ENCODE data around the gene SCUBE3.

The SCUBE3 gene

DNA sequence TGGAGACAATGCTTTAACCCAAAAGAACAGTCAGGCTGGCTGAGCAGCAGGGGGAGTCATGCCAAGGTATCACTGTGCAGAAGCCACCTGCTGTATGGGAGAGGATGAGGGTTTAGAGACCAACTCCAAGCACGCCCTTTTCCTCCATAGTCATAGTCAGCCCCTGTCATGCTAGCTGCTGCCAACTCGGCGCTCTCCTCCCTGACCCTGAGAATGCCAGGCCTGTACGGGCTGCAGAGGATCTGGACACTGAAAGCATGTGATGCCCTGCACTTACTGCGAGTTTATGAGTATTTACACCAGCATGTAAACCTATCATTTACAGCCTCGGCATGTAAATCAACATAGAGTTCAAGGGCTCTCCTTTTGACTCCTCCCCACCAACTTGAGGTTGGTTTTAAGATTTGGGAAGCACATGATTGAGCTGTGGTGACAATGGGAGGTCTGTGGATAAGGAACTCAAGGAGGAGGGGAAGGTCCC, 11.7 kb upstream of the SCUBE3 start:
- Histone ChIP-seq H3K4me1 (no peaks in the 10 kb centered on the region), H3K4me2 (ENCODE audit: low read length) (no peak overlapping the region), H3K79me2 (no peaks in the 10 kb centered on the region), H3K9ac (no peak overlapping the region), H3K9me3 (ENCODE audit: control insufficient read depth, low read length) (no peaks in the 10 kb centered on the region), H3K27me3 (ENCODE audit: control insufficient read depth, insufficient read depth, low read length) (no peaks in the 10 kb centered on the region), H2AFZ (no peak overlapping the region), H3K27ac (no peak overlapping the region), H3K36me3 (ENCODE audit: control insufficient read depth, insufficient read depth, low read length) (no peaks in the 10 kb centered on the region), H3K4me3 (ENCODE audit: low read depth, low read length) (no peak overlapping the region)
- TF ChIP-seq CTCF (IDR thresholded peaks at IDR 0.05) = no peak

DNA sequence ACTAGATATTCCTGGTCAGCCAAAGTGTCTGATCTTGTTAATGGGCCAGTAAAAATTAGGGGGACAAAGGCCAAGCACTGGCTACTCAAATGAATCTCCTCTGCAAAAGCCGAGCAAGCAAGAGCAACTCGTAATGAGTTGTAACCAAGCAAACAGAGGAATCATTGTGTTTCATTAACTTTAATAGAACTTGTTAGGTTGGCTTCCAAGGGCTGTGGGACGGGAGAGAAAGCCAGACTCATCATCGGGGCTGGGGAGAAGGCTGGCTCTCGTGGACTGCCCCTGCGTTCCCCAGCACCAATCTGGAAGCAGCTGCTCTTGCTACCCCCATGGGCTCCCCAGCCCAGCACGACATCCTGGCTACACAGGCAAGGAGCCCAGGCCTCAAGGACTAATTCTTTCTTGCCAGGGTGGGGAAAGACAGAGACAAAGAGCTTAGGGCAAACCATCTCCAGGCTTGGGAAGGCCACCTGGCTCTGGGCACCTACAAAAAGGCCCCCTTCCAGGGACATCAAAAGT, 10.5 kb upstream of the SCUBE3 start:
- Histone ChIP-seq H3K27ac (no peak overlapping the region), H3K4me3 (ENCODE audit: low read depth, low read length) (no peak overlapping the region), H3K4me1 (no peaks in the 10 kb centered on the region), H3K27me3 (ENCODE audit: control insufficient read depth, insufficient read depth, low read length) (no peaks in the 10 kb centered on the region), H3K36me3 (ENCODE audit: control insufficient read depth, insufficient read depth, low read length) (no peaks in the 10 kb centered on the region), H2AFZ (no peak overlapping the region), H3K79me2 (no peaks in the 10 kb centered on the region), H3K4me2 (ENCODE audit: low read length) (no peak overlapping the region), H3K9me3 (ENCODE audit: control insufficient read depth, low read length) (no peaks in the 10 kb centered on the region), H3K9ac (no peak overlapping the region)
- TF ChIP-seq CTCF (IDR thresholded peaks at IDR 0.05) = no peak

- no peak for TF ChIP-seq CTCF (IDR thresholded peaks at IDR 0.05)
- Histone ChIP-seq H3K27me3 (ENCODE audit: control insufficient read depth, insufficient read depth, low read length) (no peaks in the 10 kb centered on the region), H3K4me2 (ENCODE audit: low read length) (no peak overlapping the region), H3K9ac (no peak overlapping the region), H3K36me3 (ENCODE audit: control insufficient read depth, insufficient read depth, low read length) (no peaks in the 10 kb centered on the region), H3K9me3 (ENCODE audit: control insufficient read depth, low read length) (no peaks in the 10 kb centered on the region), H3K79me2 (no peaks in the 10 kb centered on the region), H3K27ac (no peak overlapping the region), H3K4me3 (ENCODE audit: low read depth, low read length) (no peak overlapping the region), H3K4me1 (no peaks in the 10 kb centered on the region), H2AFZ (no peak overlapping the region)
Measured at GRCh38 chr6:35203680-35204079, 10.1 kb upstream of the SCUBE3 start.

DNA sequence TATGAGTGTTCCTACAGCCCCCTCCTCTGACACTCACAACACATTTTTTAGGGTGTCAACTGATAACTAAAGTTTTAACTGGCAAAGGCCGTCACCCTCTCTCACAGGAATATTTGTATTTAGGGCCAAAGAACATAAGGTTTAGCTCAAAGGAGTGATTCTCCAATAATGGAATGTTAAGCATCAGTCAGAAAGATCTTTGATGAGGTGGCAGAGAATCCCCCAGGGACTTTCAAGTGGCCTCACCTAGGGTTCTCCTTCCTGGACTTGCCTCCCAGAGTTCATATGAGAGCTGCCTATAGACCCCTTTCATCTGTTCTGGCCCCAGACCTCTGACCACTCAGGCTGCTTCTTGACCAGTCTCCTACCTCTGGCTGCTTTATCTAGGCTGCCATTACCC, 7.4 kb upstream of the SCUBE3 start:
- Histone ChIP-seq H3K27me3 (ENCODE audit: control insufficient read depth, insufficient read depth, low read length) (no peaks in the 10 kb centered on the region), H3K27ac (no peak overlapping the region), H3K9ac (no peak overlapping the region), H3K36me3 (ENCODE audit: control insufficient read depth, insufficient read depth, low read length) (no peaks in the 10 kb centered on the region), H3K4me2 (ENCODE audit: low read length) (no peak overlapping the region), H2AFZ (no peak overlapping the region), H3K79me2 (no peaks in the 10 kb centered on the region), H3K9me3 (ENCODE audit: control insufficient read depth, low read length) (no peaks in the 10 kb centered on the region), H3K4me1 (no peaks in the 10 kb centered on the region), H3K4me3 (ENCODE audit: low read depth, low read length) (no peak overlapping the region)
- no peak for TF ChIP-seq CTCF (IDR thresholded peaks at IDR 0.05)

GRCh38 chr6:35208419-35208818, 5.3 kb upstream of the SCUBE3 start:
- no peaks in the 10 kb centered on the region for H3K27me3 ChIP-seq (ENCODE audit: control insufficient read depth, insufficient read depth, low read length)
- TF ChIP-seq CTCF (IDR thresholded peaks at IDR 0.05) = no peak
- no peaks in the 10 kb centered on the region for H3K9me3 ChIP-seq (ENCODE audit: control insufficient read depth, low read length)
- no peak overlapping the region for H3K9ac ChIP-seq
- H3K4me2 ChIP-seq (ENCODE audit: low read length) = no peak overlapping the region
- H3K4me3 ChIP-seq (ENCODE audit: low read depth, low read length) = no peak overlapping the region
- no peaks in the 10 kb centered on the region for H3K36me3 ChIP-seq (ENCODE audit: control insufficient read depth, insufficient read depth, low read length)
- peaks cover 2% of the 10 kb centered on the region for H3K4me1 ChIP-seq
- H3K79me2 ChIP-seq = no peaks in the 10 kb centered on the region
- H2AFZ ChIP-seq = no peak overlapping the region
- H3K27ac ChIP-seq = no peak overlapping the region

Measured in parathyroid adenoma (tissue), 2 donors.